ENCODE measurements around the gene CSMD2.

The CSMD2 gene

GRCh38 chr1:34164771-34165391, at the start of gene CSMD2:
TSS of gene CSMD2 (minus strand) at chr1:34165230. CDS start at chr1:34165097, 133 bp downstream.
- peaks cover 14% of the 10 kb centered on the region for H3K27me3 ChIP-seq (ENCODE audit: insufficient read depth, low read length, poor library complexity)

GRCh38 chr1:34213956-34214355, 48.9 kb upstream of the CSMD2 start:
- Histone ChIP-seq H2AFZ (ENCODE audit: low read depth, low read length) (no peak overlapping the region), H4K20me1 (ENCODE audit: insufficient read depth, low read length) (no peaks in the 10 kb centered on the region), H3K4me1 (ENCODE audit: insufficient read depth, low read length) (no peaks in the 10 kb centered on the region), H3K27me3 (ENCODE audit: insufficient read depth, low read length, poor library complexity) (peaks cover 5% of the 10 kb centered on the region), H3K36me3 (ENCODE audit: insufficient read depth, low read length) (no peaks in the 10 kb centered on the region), H3K27ac (ENCODE audit: low read length) (no peak overlapping the region), H3K4me3 (ENCODE audit: low read depth in 1 of 2, low read length in 2 of 2) (no peak overlapping the region), H3K9me3 (ENCODE audit: insufficient read depth, low read length, severe bottlenecking) (no peaks in the 10 kb centered on the region), H3K79me2 (ENCODE audit: insufficient read depth, low read length) (no peaks in the 10 kb centered on the region), H3K4me2 (ENCODE audit: insufficient read depth, low read length) (no peak overlapping the region), H3K9ac (ENCODE audit: low read depth, low read length) (no peak overlapping the region)
- TF ChIP-seq CTCF (IDR thresholded peaks at IDR 0.05; ENCODE audit: borderline replicate concordance, extremely low read depth, low read length, poor library complexity, severe bottlenecking) (no peak), EZH2 (IDR thresholded peaks at IDR 0.05; ENCODE audit: borderline replicate concordance, low read depth, low read length, severe bottlenecking) (no peak)
- DNase-seq (no peak), ATAC-seq (ENCODE audit: insufficient read depth, low read depth) (no peak)

More at GRCh38 chr1:34164771-34165391, at the start of gene CSMD2:
- no peak within 1 kb of the TSS for H3K27ac ChIP-seq (ENCODE audit: low read length)
- H3K4me2 ChIP-seq (ENCODE audit: insufficient read depth, low read length): no peak within 1 kb of the TSS
- H3K79me2 ChIP-seq (ENCODE audit: insufficient read depth, low read length): no peaks in the 10 kb centered on the region
- ATAC-seq (ENCODE audit: insufficient read depth, low read depth) (no peak), DNase-seq (no peak)
- no peak for TF ChIP-seq CTCF (IDR thresholded peaks at IDR 0.05; ENCODE audit: borderline replicate concordance, extremely low read depth, low read length, poor library complexity, severe bottlenecking)
- TF ChIP-seq EZH2 (IDR thresholded peaks at IDR 0.05; ENCODE audit: borderline replicate concordance, low read depth, low read length, severe bottlenecking): no peak
- no peaks in the 10 kb centered on the region for H3K9me3 ChIP-seq (ENCODE audit: insufficient read depth, low read length, severe bottlenecking)
- H3K9ac ChIP-seq (ENCODE audit: low read depth, low read length): no peak within 1 kb of the TSS
- no peaks in the 10 kb centered on the region for H3K36me3 ChIP-seq (ENCODE audit: insufficient read depth, low read length)
- H2AFZ ChIP-seq (ENCODE audit: low read depth, low read length): no peak within 1 kb of the TSS
- H4K20me1 ChIP-seq (ENCODE audit: insufficient read depth, low read length): no peaks in the 10 kb centered on the region
- H3K4me3 ChIP-seq (ENCODE audit: low read depth in 1 of 2, low read length in 2 of 2): no peak within 1 kb of the TSS
- H3K4me1 ChIP-seq (ENCODE audit: insufficient read depth, low read length): no peaks in the 10 kb centered on the region

- Histone ChIP-seq H3K9me3 (ENCODE audit: insufficient read depth, low read length, severe bottlenecking) (no peaks in the 10 kb centered on the region), H3K4me3 (ENCODE audit: low read depth in 1 of 2, low read length in 2 of 2) (no peak overlapping the region), H3K9ac (ENCODE audit: low read depth, low read length) (no peak overlapping the region), H4K20me1 (ENCODE audit: insufficient read depth, low read length) (no peaks in the 10 kb centered on the region), H3K36me3 (ENCODE audit: insufficient read depth, low read length) (no peaks in the 10 kb centered on the region), H3K27ac (ENCODE audit: low read length) (no peak overlapping the region), H3K4me1 (ENCODE audit: insufficient read depth, low read length) (no peaks in the 10 kb centered on the region), H2AFZ (ENCODE audit: low read depth, low read length) (no peak overlapping the region), H3K79me2 (ENCODE audit: insufficient read depth, low read length) (no peaks in the 10 kb centered on the region), H3K27me3 (ENCODE audit: insufficient read depth, low read length, poor library complexity) (peaks cover 5% of the 10 kb centered on the region), H3K4me2 (ENCODE audit: insufficient read depth, low read length) (no peak overlapping the region)
- ATAC-seq (ENCODE audit: insufficient read depth, low read depth) (no peak), DNase-seq (no peak)
- TF ChIP-seq CTCF (IDR thresholded peaks at IDR 0.05; ENCODE audit: borderline replicate concordance, extremely low read depth, low read length, poor library complexity, severe bottlenecking) (no peak), EZH2 (IDR thresholded peaks at IDR 0.05; ENCODE audit: borderline replicate concordance, low read depth, low read length, severe bottlenecking) (no peak)
Observed at GRCh38 chr1:34212673-34213072, 47.6 kb upstream of the CSMD2 start.
